ENCODE data around the gene TMUB2.

TMUB2 gene

DNA sequence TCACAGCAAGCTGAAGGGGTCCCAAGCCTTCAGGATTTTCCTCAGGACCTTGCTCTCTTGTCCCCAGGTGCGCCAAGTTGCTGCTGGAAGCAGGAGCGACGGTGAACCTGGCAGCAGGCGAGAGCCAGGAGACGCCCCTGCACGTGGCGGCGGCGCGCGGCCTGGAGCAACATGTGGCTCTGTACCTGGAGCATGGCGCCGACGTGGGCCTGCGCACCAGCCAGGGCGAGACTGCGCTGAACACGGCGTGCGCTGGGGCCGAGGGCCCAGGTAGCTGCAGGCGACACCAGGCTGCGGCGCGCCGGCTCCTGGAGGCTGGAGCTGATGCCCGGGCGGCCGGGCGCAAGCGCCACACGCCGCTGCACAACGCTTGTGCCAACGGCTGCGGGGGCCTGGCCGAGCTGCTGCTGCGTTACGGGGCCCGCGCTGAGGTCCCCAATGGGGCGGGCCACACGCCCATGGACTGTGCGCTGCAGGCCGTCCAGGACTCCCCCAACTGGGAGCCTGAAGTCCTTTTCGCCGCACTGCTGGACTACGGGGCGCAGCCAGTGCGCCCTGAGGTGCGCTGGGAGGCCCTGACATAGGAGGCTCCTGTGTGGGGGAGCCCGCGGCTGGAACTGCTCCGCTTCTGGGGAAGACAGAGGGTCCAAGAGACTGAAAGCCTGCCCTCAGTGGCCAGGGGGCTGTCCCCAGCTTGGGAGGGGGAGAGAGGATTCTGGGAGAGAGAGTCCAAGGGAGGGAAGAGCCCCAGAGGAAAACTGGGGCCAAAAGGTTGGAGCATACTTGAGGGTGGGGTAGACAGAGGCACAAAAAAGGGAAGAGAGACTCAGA, 9.9 kb upstream of the TMUB2 start:
- DNase-seq (ENCODE audit: low spot score): no peak

DNA sequence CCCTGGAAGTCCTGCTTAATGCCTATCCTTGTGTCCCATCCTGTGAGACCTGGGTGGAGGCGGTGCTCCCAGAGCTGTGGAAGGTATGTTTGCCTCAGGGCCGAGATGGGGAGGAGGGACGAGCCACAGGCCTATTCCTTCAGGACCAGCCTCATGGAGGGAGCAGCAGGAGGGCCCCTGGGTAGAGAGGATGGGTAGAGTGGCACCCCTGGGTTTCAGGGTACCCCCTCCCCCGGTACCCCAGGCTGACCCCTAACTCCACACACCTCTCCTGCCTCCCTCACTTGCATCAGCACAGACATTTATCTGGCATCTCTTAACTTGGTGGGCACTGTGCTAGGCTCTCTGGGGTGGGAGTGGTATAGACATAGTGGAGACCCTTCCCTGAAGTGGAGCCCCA, 9.1 kb upstream of the TMUB2 start:
- no peak for DNase-seq (ENCODE audit: low spot score)

DNA sequence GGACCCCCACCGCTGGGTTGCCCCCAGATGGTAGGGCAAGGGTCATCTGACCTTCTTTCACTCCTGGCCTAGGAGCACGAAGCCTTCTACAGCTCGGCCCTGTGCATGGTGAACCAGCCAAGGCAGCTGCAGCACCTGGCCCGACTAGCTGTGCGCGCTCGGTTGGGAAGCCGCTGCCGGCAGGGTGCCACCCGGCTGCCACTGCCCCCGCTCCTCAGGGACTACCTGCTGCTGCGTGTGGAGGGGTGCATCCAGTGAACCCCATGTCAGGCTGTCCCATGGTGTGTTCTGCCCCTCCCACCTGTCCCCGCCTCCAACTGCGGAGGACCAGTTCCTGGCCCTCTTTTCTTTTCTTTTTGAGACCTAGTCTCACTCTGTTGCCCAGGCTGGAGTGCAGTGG, 8.6 kb upstream of the TMUB2 start:
- no peak for DNase-seq (ENCODE audit: low spot score)

DNA sequence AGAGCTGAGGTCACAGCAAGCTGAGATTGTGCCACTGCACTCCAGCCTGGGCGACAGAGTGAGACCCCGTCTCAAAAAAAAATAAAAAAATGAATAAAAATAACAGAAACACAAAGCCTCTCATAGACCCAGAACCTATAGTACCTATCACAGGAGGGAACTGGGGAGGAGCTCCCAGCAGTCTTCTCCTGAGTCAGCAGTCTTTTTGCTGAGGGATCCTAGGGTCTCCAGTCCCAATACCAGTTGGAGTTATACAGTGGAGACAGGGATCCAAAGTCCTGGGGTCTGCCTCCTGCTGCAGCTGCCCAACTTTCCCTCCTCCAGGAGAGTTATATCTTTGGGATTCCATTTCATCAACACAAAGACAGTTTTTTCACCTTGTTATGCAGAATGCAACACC, 3.7 kb upstream of the TMUB2 start:
- no peak for DNase-seq (ENCODE audit: low spot score)

DNA sequence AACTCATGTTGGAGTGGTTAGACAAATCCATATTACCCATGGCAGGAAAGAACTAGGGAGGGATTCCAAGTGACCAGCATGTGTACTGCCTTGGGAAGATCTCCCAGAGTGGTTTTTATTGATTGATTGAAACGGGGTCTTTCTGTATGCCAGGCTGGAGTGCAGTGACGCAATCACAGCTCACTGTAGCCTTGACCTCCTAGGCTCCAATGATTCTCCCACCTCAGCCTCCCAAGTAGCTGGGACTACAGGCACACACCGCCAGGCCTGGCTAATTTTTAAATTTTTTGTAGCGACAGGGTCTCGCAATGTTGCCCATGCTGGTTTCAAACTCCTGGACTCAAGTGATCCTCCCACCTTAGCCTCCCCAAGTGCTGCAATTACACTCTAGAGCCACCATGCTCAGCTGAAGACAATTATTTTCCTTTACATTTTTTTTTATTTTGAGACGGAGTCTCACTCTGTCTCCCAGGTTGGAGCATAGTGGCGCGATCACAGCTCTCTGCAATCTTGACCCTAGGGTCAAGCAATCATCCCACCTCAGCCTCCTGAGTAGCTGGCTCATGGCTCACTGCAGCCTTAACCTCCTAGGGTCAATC, 2.5 kb upstream of the TMUB2 start:
- DNase-seq (ENCODE audit: low spot score): no peak

DNA sequence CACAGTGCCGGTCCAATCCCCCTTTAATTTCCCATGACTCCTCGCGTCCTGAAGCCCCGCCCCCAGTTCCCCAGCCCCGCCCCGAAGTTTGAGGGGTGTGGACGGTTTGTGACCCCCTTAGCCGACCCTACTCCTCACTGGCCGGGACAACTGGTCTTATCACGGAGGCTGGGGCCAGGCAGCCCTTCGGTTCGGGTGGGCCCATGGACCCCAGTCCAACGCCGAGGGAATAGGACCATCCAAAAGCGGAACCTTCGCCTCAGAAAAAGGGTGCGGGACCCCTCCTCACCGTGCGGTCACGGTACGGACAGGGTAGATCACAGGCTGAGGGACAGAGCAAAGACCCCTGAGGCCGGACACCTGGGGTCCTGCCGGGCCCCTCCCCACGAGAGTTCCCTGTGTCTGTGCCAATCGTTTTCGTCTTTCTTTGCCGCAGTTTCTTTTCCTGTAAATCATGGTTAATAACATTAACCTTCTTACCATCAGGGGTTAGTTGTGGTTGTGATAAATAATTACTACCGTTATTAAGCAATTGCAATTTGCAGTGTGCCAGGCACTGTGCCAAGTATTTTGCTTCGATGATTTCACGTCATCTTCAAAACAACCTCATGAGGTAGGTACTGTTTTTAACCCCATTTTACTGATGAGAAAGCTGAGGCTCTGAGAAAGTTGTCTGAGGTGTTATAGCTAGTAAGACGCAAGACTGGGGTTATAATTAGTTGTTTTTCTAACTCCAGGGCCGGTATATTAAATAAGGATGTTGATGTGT, 543 bp downstream of the TMUB2 start:
- peak; percentile 82 for DNase-seq (ENCODE audit: low spot score)

DNA sequence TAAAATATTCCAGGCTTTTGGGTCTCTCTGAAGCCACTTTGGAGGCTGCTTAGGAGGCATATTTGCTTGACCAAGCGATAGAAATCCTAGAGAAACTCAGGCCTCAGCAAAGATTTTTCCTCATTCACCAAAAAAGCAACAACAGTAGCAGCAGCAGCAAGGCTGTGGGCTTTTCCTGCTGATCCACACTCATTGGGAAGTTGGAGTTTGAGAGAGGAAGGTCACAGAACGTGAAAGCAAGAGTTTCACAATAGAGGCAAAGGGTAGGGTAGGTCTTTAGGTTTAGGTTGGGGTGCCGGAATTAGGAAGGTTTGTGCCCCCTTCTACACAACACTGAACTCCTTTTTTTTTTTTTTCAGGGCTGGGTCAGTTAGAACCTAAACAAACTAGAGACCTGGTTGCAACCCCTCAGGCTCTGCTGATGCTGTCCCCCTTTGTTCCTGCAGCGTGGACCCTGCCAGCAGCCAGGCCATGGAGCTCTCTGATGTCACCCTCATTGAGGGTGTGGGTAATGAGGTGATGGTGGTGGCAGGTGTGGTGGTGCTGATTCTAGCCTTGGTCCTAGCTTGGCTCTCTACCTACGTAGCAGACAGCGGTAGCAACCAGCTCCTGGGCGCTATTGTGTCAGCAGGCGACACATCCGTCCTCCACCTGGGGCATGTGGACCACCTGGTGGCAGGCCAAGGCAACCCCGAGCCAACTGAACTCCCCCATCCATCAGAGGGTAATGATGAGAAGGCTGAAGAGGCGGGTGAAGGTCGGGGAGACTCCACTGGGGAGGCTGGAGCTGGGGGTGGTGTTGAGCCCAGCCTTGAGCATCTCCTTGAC, 2.0 kb downstream of the TMUB2 start:
- DNase-seq (ENCODE audit: low spot score): no peak

DNA sequence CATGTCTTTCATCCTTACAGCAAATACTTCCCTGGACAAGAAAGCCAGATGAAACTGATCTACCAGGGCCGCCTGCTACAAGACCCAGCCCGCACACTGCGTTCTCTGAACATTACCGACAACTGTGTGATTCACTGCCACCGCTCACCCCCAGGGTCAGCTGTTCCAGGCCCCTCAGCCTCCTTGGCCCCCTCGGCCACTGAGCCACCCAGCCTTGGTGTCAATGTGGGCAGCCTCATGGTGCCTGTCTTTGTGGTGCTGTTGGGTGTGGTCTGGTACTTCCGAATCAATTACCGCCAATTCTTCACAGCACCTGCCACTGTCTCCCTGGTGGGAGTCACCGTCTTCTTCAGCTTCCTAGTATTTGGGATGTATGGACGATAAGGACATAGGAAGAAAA, 3.7 kb downstream of the TMUB2 start:
- DNase-seq (ENCODE audit: low spot score): no peak

DNA sequence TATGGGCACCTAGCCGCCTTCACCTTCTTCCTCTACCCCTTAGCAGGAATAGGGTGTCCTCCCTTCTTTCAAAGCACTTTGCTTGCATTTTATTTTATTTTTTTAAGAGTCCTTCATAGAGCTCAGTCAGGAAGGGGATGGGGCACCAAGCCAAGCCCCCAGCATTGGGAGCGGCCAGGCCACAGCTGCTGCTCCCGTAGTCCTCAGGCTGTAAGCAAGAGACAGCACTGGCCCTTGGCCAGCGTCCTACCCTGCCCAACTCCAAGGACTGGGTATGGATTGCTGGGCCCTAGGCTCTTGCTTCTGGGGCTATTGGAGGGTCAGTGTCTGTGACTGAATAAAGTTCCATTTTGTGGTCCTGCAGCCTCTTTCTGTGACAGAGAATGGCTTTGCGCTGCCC, 4.6 kb downstream of the TMUB2 start:
- DNase-seq (ENCODE audit: low spot score): no peak

DNA sequence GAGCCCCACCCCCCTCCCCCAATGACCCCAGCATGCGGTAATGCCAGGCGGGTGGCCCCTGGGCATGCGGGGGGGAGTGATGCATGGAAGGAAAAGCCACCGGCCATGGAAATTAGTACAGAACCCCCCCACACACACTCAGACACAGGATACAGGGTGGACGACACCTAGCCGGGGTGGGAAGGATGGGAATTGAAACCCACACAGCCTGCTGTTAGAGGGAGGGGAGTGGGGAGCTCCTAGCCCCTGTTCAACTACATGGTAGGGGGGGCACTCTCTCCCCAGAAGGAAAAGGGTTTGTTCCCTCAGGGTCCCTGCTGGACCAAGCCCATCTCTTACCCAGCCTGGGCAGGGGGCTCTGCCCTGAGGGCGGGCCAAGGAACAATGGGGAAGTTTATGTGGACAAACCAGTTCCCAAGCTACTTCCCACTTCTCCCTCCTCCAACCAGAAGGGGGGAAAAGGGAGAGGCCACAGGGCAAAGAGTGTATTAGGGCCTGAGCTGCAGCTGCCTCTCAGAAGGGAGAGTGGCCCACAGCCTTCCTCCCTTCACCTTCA, 5.2 kb downstream of the TMUB2 start:
- no peak for DNase-seq (ENCODE audit: low spot score)

DNA sequence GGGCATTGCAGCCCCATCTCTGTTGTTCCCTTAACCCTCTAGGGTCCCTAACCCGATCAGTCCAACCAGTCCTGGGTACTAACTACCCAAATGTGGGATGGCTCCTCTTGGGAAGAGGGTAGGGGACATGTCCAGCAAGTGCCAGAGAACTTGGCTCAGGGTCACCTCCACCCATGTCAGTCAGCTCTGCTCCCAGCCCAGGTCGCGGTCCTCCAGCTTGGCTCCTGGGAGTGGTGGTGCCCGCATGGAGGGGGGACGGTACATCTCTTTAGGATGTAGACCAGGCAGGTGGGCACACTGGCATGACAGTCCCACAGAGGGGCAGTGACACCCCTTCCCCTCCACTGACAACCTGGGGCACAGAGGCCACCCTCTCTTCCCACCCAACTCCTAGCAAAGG, 6.0 kb downstream of the TMUB2 start:
- no peak for DNase-seq (ENCODE audit: low spot score)

DNA sequence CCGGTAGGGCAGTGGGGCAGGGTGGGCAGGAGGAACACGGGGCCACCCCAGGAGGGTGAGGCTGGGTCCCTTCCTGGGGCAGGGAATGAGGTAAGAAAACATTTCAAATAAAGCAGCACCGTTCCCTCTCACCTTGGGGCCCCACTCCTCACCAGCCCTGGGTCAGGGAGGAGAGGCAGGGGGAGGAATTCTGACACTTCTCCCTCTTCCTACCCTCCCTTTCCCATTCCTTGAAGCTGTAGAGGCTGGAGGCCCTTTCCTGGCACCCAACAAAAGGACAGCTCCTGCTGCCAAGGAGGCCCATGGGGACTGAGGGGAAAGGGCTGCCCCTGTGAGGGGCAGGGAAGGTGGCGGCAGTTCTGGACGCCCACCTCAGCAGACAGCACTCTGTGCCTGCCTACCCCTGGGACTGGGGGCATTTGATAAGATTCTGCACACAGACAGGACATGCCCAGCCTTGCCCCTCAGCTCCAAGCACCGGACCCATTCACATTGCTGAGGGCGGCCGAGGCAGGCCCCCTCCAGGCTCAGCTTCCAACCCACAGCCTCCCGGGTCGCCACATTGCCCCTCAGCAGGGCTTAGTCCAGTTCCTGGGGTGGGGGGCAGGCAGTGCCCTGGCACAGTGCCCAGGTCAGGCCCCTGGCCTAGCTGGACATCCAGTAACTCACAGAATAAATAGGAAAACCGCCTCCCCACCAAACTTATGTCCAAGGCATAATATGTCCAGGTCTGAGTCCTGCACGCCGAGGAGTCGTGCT, 6.7 kb downstream of the TMUB2 start:
- DNase-seq (ENCODE audit: low spot score): no peak

DNA sequence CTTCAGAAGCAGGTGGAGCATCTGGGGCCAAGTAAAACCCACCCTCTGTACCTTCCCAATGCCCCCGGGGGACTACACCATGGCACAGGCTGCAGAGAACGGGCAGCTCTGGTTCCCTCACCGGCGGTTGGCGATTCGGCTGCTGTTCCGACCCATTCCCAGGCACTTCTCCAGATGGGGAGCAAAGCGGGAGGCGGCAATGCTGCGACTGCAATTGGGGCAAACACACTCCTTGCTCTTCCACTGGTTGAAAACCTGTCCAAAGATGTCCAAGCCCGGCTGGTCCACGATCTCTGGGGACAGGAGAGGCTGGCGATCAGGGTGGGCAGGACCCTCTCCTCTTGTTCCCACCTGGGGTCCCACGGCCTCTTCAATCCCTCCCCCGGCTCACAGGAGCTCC, 10.3 kb downstream of the TMUB2 start:
- no peak for DNase-seq (ENCODE audit: low spot score)

DNA sequence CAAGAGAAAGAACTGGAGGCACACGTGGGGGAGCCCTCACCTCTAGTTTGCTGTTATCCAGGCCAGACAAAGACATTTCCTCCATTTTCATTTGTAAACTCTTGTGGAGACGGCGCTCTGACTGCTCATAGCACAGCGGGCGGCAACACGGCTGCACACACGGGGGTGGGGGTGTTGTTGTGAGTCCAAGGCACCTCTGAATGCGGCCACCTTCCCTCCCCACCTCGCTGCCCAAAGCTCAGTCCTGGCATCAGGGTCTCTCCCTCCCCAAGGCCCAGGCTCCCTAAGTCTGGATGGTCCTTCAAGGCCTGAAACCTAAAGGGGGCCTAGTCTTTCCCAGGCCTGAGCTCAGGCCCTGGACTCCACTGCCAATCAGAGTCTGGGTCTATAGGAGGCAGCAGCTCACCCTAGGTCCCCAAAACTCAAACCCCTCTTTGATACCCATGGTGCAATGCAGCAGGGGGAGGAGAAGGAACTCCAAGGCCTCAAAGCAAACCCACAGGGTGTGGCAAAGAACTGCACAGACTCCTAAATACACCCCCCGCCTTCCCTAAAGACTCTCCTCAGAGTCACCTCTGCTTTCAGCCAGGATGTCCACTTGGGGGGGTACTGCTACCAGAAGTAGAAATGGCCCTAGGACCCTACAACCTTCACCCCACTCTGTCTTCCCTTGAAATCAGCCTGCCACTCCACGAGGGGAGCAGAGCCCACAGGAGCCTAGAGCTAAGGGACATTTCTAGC, 11.4 kb downstream of the TMUB2 start:
- peak; percentile 50 for DNase-seq (ENCODE audit: low spot score)

DNA sequence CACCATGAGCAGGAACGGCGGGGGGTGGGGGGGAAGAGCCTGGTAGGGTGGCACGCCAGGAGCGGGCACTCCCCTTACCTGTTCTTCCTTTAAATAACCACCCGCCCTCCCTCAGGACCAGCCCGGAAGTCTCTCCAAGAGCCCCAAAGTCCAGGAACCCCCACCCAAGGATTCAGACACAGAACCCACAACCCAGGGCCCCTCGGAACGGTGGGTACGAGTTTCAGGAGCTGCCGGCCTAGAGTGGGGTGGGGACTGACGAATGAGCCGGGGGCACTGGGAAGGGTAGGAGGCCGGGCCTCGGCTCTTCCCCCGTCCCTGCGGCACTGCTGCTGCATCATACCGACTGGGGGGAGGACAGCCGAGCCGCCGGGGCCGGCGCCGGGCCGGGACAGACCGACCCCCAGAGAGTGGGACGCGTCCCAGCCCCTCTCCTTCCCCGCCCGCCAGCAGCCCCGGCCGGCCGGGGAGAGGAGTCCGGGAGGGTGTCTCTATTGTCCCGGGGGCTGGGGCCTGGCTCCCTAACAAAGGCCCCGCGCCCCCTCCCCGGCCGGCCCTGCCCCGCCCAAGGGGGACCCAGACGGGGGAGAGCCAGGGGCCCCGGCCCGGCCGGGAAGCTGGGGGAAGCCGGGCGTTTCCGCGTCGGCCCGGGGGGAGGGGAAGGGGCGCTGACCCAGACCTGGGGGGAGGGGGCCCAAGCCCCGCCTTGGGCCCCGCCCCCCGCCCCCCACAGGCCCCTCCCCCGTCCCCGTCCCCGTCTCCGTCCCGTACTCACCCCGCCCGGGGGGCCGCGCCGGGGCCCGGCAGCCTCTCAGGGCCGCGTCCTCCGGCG, 12.2 kb downstream of the TMUB2 start:
- no peak for DNase-seq (ENCODE audit: low spot score)

DNA sequence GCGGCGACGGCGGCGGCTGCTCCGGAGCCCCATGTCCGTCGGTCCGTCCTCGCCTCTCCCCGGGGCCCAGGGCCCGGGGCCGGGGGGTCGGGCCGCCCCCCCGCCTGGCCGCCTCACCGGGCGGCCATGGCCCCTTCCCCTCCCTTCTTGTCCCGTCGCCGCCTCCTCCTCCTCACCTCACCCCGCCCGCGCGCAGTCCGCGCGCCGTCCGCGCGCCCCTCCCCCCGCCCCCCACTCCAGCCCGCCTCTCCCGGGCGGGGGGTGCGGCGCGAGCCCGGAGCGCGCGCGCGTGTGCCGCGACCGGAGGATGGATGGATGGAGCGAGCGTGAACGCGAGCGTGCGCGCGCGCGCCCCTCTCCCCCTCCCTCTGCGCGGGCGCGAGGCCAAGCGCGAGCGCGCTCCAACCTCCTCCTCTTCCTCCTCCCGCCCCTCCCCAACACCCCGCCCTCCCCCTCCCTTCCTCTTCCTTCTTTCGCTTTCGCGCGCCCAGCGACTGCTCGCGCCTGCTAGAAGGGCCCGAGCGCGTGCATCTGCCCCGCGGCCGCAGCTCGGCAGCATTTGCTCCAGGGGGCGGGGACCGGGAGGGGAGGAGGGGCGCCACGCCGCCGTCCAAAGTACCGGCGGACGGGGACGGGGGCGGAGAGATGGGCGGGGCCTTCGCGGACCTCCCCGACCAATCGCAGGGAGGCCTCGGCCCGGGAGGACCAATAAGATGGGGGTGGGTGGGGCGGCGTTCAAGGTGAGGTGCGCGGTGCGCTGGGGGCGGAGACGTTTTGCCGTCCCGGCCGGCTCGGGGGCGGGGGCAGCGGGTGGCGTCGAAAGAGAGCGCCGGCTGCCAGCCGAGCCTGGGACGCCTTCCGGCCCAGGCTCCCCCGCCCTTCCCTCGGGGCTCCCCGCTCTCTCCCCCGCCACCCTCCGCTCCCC, 13.0 kb downstream of the TMUB2 start, which contains the start of gene ATXN7L3:
ATXN7L3 (minus strand) TSS at position 332 of the 925 bp plus-strand sequence. CDS start 1,814 bp downstream, outside the sequence.
- peak; percentile 99 for DNase-seq (ENCODE audit: low spot score)

DNA sequence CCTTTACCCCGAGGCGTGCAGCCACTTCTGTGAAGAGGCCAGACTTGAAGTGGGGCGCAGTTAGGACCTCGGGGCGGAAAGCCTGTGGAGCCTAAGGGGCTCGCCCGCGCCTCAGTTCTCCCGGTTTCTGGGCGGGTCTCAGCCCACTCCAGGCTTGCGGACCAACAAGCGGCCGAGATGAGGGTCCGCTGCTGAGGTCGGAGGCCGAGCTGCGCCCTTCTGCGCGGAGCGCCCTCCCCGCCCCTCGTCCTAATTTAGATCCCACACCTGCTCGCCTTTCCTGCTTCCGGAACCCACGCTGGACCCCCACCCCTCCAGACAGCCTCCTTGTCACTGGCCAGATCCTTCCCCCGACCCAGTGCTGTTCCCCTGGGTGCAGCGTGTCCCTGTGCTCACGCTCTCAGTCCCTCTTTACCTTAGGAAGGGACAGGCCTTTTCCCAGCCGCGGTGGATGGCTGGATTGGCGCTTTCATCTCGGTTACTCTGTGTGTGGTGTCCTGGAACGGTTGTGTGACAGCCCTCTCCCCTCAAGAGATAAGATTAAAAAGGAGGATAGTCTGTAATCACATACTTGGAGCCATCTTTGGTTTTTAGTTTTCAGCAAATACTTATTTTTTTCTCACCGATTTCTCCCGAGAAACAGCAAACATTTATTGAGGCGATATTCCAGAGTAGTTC, 13.8 kb downstream of the TMUB2 start:
- no peak for DNase-seq (ENCODE audit: low spot score)

DNA sequence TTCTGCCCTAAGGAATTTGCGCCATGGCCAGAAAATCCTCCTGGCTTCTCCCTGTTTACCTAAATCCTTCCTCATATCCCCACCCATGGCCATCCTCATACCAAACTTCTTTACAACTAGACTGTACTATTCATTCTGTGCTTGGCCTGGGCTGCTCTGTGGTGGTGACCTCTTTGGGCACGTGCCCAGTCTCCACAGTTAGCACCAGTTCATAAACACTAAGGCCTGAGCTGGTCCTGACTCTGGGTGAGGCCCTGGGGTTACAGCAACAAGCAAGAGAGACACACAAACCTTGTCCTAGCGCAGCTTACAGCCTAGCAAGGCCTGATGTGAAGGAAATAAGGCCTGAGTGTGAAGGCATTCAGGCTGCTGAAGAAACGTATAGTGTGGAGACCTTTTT, 16.0 kb downstream of the TMUB2 start:
- no peak for DNase-seq (ENCODE audit: low spot score)
